ENCODE results near the gene PPM1A.
A peak's percentile ranks its signal among the peaks of the same experiment; 100 is the strongest.

PPM1A gene

DNA sequence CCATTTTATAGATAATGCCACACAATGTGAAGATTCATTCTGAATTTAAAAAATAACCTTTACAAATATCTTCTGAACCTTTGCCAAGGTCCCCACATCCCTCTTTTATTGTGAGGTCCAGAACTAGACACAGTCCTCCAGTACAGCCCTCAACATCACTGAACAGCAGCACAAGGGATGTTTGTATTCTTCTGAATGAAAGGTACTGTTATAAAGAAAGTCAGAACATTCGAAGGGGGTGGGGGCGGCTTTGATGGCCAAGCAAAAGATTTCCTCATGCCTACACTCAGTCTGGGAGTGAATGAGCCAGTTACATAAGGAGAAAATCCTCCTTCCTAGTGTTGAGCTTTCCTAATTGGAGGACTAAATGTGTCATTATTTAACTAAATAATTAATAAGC, 77.3 kb downstream of the PPM1A start:
- no peak for DNase-seq

DNA sequence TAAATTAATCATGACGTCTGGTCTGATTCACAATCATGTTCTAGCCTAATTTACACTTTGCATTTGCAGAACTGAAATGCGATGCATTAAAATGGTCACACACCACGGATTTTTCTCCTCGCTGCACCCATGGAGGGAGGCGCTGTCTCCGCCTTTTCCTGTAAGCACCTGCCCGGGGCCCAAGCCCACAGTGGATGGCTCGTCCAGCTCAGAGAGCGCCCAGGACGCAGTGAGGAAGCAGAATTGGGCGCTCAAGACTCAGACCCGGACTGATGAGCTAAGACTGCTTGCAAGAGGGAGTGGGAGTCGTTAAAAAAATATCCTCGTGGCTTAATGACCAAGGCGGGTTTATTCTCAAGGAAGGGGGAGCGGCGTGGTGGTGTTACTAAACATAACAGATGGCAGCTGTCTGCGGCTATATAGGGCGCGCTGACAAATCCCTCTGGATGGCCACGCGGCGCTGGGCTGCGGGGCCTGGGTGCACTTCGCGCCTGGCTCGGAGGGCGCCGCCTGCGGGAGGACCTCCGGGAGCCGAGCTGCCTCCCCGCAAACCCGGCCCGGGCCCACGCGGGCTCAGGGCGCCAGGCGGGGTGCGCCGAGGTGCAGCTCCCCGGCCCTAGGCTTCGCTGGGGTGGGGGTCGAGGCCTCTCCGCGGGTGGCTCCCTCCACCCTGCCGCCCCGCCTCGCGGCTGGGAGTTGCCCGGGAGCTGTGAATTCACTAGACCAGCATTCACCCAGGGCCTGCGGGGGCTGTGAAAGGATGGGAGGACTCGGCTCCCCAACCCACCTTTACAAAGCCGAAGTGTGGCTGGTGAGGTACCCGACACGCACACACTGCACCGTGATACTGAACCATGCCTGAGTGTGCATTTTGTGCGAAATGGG, 78.7 kb downstream of the PPM1A start:
- DNase-seq, result peak; percentile 41 to 52

DNA sequence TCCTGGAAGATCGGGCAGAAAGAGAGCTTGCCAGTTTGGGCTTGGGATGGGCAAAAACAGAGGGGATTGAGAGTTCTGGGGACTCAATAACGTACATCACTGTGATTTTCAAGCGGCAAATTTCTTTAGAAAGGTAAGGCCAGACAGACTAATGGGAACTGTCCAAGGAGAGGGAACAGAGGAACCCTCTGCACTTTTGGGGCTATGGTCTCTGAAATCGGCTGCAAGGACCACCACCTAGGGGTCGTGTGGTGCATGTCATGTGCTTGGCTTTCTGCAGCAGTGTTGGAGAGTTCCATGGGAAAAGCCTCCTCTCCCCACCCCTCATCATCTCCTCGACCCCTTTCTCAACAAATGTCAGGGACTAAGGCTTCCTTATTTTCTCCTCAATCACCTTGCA, 79.6 kb downstream of the PPM1A start:
- peak; percentile 16 to 23 for DNase-seq

DNA sequence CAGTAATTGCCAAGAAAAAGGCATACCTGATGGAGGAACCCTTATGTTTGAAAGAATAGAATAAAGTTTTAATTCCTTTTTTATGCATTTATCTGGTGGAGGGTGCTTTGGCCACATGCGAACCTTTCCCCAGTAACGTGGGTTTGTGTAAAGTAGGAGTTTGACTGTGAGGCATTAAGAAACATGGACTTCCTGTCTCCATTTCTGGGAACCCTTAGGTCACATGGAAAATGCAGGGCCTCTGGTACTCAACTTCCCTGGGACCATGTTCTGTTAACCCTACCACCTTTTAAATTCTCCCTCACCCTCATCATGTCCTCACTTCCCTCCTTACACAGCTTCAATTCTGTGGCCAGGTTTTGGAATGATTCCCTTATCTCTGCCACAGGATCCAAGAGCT, 80.3 kb downstream of the PPM1A start:
- no peak for DNase-seq

DNA sequence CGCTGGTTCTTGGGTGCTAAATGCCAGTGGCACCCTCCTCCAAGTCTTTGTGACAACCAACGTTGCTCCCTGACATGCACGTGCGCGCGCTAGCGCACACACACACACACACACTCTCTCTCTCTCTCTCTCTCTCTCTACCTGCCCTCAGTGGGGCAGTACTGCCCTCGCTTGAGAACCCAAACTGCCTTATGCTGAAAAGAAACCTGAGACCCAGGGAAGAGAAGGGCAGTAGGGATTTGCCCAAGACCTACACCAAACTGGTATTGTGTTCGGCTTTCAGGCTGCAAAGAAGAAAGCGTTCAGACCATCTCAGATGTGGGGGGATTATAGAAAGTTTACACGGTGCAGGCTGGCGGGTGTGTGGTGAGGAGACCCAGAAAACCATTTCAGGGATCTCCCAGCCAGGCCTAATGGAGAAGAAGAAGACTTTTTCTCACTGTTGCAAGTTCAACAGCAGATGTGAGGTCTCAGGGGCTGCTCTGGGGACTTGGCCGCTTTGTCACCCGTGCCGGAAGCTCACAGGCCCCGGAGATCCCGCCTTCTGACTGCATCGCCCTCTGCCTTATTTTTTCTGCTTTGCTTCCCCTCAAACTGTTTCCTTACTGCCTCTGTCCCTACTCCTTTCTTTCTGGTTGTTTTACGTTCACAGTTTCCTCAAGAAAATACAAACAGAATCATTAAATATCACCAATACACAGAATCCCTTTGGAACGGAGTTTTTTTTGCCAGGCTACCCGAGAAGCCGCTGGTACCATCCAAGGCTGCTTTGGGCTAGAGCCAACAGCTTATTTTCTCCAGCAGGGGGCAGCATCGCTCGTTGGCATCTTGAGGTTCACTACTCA, 82.4 kb downstream of the PPM1A start:
- peak; percentile 79 to 89 for DNase-seq

DNA sequence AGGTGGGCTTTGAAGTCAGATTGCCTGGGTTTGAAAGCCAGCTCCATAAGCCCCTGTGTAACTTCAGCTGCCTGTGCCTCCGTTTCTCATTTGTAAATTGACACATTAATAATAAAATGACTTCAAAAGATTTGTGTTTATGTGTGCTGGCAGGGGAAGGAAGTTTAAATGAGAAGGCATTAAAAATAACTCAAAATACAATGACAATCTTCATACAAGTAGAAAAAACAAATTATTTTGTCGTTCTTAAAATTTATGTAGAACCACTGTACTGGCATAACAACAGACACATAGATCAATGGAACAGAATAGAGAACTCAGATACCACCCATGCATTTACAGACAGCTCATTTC, 83.0 kb downstream of the PPM1A start:
- DNase-seq, result no peak

DNA sequence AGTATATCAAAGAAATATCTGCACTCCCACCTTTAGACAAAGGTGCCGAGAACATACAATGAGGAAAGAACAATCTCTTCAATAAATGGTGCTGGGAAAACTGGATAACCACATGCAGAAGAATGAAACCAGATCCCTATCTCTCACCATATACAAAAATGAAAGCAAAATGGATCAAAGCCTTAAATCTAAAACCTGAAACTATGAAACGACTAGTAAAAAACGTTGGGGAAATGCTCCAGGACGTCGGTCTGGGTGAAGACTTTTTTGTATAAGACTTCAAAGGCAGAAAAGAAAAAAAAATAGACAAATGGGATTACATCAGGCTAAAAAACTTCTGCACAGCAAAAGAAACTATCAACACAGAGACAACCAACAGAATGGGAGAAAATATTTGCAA, 83.8 kb downstream of the PPM1A start:
- no peak for DNase-seq

DNA sequence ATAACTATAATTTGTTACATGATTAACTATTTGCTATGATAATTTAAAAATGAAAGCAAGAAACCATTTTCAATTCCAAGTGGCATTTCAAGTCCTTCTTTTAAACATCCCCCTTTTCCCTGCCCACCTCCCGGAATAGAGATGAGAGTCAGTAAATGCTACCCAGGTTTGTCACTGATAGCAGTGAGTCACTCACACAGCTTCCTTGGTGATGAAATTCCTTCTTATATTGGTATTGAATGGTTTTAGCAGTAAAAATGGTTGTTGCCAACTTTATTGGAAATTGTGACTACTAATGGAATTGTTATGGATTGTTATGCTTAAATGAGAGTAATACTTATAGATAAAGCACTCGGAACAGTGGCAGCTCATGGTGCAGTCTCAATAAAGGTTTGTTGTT, 90.5 kb downstream of the PPM1A start:
- DNase-seq, result no peak

DNA sequence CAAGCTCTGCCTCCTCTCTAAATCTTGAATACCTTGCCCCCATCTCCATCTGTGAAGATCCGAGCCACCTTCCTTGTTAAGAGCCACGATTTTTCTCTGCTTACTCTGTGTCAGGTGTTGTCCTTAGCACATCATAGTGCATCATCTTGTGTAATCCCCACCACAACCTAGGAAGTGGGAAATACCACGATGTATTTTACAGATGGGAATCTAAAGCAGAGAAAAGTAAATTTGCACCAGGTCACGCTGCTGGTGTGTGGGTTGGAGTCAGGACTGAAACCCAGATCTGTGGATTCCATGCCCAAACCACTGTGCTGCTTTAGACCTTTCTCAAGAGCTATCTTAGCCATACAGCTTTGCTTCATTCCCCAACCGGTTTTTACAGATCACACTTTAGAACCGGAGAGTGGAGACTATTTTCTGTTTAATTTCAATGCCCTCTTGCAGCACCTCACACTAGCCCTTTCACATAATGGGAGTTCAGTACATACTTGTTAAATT, 94.6 kb downstream of the PPM1A start:
- DNase-seq, result no peak

DNA sequence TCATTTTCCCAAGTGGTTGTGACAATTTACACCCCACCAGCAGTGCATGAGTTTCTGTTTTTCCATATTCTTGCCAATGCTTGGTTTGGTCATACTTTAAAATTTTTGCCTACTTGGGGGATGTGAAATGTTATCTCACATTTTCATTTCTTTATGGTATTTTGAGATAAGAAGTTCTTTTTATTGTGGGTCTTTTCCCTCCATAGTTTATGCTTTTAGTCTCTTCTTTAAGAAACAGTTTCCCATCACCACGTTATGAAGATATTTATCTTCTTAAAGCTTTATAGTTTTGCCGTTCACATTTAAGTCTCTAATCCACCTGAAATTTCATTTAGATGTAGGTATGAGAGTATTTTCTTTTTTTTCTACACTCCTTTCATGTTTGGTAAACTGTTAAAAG, 95.7 kb downstream of the PPM1A start:
- DNase-seq, result no peak

DNA sequence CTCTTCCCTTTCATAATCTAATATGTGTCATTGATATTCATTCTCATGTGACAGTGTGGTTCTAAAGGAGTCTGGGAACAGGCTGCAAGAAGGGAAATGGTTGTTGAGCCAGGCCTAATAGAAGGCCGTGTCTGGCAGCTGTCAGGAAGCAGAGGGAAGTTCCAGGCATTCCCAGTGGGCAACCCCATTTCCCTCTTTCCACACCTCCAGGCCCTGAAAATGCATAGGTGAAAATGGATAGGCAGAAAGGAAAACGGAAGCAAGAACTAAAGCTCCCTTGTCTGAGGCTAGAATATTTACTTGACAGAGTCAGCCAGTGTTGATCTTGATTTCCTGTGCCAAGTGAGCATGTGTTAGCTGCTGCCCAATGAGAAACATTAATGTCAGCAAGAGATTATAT, 97.7 kb downstream of the PPM1A start:
- DNase-seq, result no peak

DNA sequence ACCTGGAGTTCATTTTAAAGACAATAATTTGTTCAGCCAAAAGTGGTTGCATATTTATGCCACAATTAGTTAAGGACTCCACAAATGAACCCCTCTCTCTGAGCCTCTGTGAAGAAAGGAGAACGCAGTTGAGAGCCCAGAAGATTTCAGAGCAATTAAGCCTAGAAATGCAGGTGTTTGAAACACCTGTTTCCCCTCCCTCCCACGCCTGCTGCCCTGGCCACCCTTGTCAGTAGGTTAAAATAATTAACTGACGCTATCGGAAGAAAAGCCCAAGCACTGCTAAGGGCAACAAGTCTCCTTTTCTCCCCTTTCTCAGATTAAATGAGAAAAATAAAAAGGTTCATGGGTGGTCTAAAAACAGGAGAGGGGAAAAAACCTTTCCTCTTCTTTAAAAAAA, 99.2 kb downstream of the PPM1A start:
- DNase-seq, result no peak

All from NCI-H1930 (cell line).